ENCODE results near the gene HOXB2.
"Not testable (repeated sequence)": the region's sequence is repeated elsewhere in the genome, so short reads cannot be mapped to it uniquely, and the experiment has no call there.

The HOXB2 gene

DNA sequence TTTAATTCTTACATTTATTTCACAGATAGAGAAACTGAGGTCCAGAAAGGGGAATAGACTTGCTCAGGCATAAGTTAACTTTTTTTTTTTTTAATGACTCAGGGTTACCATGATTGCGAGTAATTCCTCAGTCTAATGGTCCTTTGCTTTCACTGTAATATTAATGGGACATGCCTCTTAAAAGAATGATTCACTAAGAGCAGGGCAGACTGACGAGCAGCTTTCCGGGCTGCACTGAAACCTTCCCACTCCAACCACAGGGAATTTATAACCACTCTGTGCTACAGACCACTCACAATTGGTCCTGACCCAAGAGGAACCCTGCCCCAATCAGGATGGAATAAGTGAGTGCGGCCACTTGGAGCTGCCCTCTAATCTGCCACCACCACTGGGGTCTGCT lies 5.7 kb downstream of the HOXB2 start:
- no peak for DNase-seq

DNA sequence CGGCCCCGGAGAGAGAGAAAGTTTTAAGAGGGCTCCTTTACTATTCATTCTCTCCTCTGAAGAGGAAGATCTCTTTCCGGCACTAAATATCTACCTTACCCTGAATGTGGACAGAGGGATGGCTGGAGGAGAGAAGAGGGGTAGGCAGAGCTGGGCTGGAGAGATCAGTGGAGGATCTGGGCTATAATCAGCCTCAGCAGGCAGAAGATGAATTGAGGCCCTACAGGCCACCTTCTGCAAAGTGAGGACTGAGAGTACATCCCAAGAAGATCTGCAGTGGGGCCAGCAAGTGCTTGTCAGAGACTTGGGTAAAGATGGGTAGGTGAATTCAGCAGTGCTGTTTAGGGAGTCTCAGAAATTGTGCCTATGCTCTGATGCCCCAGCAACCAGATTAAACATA lies 7.6 kb downstream of the HOXB2 start:
- no peak for DNase-seq

DNA sequence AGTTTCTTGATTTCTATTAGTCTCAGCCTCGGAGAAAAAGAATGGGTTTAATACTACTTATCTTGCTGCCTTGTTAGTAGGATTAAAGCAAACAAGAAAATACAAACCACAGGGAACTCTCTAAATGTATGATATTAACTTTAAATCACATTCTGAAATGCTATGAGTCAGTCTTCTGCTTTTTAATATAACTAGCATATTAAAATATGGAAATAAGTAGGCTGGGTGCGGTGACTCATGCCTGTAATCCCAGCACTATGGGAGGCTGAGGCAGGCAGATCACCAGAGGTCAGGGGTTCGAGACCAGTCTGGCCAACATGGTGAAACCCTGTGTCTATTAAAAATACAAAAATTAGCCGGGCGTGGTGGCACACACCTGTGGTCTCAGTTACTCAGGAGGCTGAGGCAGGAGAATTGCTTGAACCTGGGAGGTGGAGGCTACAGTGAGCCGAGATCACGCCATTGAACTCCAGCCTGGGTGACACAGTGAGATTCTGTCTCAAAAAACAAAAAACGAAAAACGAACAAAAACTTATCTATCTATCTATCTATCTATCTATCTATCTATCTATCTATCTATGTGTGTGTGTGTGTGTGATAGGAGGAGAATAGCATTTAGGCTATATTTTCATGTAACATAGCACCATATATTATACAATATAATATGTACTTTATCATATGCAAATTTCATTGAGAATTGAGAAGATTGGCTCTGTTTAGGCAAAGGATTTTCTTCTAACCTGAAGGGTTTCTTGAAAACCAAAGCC lies 8.9 kb downstream of the HOXB2 start:
- not testable (repeated sequence) for DNase-seq

- DNase-seq, result no peak
These were observed 12.6 kb downstream of the HOXB2 start for GRCh38 chr17:48532261-48532660.

- DNase-seq, result no peak
These were observed 14.0 kb downstream of the HOXB2 start, which contains the start of gene HOXB1 for GRCh38 chr17:48530887-48531272. Gene HOXB1, minus strand, starts transcription at chr17:48531011. Its CDS starts 107 bp downstream, at chr17:48530904.

- no peak for DNase-seq
These were observed 14.6 kb downstream of the HOXB2 start for GRCh38 chr17:48530208-48530886.

DNA sequence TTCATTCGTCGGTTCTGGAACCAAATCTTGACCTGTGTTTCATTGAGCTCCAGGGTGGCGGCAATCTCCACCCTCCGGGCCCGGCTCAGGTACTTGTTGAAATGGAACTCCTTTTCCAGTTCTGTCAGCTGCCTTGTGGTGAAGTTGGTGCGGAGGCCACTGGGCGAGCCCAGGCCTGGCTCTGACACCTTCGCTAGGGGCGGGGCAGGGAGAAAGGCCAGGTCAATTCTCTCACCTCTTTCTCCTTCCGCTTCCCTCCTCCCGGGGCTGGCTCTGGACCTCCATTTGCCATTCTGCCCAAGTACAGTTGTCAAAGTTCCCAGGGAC lies 15.3 kb downstream of the HOXB2 start:
- no peak for DNase-seq

DNA sequence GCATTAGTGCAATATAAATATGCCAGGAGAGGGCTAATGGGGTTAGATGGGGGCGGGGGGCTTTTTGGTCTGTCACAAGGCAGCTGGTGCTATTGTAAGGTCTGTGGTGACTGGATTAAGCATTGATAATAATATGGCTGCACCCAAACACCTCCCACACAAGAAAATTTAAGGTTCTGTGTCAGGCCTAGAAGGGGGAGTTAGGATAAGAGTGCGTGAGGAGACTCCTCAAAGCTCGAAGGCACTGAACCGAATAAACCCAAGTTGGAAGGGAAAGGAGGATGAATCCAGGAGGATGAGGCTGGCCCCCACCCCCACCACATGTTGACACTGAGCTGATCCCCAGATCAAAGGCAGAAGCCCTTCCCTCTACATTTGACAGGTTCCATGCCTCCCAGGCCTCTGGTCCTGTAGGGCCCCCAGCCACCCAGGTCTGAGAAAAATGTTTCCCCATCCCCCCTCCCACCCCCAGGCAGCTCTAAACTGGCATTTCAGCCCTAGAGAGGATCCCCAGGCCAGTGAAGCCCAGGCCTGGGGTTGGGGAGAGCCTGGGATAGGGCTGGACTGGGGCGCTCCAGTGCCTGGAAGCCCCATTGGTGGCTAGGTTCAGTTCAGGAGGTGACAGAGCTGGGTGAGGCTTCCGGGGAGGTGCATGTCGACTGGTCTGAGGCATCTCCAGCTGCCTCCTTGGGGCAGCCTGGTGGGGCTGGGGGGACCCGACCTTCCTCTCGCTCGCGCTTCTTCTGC lies 15.8 kb downstream of the HOXB2 start:
- DNase-seq, result no peak

DNA sequence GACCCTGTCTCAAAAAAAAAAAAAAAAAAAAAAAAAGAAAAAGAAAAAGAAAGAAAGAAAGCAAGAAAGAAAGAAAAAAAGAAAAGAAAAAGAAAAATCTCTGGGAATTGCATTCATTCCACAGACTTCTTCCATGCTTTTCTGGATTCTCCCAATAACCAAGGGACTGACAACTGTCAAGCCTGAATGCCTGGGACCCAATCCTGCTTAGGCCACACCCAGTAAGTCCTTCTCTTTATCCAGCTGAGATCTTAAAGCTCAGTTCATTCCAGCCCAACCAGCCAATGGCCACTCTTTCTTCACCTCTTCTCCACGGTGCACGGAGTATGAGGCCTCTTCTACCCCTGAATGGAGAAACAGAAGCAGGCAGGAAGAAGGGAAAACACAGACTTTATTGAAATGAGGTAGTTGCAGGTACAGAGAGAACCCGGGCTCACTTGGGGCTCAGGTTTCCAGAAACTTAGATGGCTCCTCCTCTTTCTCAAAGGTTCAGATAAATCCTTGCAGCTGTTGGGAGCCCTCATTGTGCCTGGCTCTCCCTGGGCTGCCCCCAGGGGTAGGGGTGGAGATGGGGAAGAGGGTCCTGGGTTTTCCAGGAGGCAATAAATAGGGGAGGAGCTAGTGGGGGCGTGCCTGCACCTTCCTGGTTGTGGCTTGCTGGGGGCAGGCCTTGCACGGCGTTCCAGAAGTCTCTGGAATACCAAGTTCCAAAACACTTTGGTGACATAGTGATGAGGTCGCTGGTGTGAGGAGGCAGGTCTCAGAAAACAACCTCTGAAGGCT lies 16.6 kb downstream of the HOXB2 start:
- DNase-seq, result no peak

GRCh38 chr17:48527547-48527932 lies 17.4 kb downstream of the HOXB2 start:
- no peak for DNase-seq

DNA sequence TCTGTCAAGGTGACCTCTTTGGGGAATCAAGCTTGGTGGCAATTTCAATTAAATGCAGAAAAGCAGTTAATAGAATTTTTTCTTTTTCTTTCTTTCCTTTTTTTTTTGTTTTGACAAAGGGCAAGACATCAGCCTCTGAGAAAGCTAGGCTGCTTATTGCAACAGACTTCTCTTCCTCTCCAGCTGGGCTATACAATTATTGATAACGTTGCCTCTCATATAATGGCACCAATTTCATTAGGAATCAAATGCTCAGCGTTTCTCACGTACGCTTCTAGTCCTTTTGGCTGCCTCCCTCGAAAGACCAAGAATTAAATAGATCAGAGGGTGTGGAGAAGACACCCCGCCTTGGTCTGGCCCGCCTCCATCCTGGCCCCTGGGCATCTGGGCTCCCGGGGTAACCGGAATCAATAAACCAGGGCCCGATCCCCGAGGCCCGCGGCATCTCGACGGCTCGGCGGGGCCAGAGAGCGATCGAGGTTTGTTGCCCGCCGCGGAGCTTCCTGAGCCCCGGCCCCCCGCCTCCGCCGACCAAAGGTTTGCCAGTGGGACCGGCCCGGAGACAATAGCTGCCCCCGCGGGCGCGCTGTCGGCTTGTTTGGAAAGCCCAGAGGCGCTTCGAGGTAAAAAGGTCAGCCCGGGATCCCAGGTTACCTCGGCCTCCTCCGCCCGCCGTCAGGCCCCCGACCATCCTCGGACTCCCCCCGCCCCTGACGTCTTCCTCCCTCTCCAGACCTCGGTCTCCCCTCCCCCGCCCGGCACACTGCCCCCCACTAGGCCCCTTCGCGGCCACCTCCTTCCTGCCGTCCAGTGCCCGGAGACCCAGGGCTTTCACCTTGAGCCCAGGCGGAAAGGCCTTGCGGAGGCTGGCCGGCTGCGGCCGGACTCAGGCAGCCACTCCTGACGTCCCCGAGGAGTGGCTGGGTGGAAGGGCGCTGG lies 18.0 kb downstream of the HOXB2 start:
- no peak for DNase-seq

DNA sequence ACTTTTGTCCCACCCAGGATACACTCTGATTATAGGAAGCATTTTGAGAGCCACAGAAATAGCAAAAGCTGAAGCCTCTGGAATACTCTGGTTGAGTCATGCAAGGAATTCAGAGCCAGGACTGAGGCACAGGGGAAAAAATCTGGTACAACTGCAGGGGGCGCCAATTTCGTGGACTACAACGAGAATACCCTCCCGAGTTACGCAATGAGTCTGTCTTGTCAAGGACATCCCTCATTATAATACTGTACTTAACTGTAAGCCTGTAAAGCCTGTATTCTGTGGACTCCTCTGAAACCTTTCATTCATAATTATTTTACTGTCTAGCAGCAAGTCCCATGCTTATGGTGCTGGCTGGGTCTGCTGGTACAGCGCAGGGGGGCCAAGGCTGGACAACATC lies 21.9 kb downstream of the HOXB2 start:
- peak; percentile 36 for DNase-seq

- DNase-seq, result no peak
These were observed 22.8 kb downstream of the HOXB2 start for GRCh38 chr17:48522031-48522653.

DNA sequence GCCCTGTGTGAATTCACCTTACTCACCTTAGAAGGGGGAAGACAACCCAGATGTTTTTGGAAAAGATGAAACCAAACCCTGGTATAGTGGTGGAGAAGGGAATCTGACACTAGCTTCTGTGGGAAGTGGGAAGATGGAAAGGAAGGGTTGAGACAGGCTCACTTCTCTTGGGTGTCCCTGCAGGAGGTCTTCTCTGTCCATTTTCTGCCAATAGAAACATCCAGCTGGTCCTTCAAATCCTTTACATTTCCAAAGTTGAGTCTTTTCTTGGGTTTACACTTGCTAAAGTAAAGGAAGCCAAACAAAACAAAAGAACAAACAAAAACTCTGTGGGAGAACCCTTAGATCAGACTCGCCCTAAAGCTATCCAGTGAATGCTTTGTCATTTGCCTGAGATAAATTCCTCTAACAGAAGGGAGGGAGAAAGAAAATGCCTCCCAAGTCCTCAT lies 24.3 kb downstream of the HOXB2 start:
- DNase-seq, result no peak

- no peak for DNase-seq
These were observed 25.5 kb downstream of the HOXB2 start for GRCh38 chr17:48519427-48519826.

DNA sequence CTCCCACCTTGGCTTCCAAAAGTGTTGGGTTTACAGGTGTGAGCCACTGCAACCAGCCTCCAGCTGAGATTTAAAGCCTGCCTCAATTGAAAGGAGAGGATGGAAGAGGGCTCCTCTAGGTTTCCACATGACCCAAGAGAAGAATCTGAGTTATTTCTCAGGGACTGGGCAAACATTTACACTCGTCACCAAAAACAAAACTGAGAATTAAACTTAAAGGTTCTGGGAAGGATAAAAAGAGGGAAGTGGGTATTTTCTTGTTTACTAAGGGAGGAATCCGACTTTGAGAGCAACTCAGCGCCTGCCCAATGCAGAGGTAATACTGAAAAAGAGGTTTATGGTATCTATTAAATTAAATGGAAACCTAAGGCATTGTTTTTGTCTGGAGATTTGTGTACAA lies 27.4 kb downstream of the HOXB2 start:
- no peak for DNase-seq

- DNase-seq, result no peak
These were observed 28.7 kb downstream of the HOXB2 start for GRCh38 chr17:48515925-48516900.

DNA sequence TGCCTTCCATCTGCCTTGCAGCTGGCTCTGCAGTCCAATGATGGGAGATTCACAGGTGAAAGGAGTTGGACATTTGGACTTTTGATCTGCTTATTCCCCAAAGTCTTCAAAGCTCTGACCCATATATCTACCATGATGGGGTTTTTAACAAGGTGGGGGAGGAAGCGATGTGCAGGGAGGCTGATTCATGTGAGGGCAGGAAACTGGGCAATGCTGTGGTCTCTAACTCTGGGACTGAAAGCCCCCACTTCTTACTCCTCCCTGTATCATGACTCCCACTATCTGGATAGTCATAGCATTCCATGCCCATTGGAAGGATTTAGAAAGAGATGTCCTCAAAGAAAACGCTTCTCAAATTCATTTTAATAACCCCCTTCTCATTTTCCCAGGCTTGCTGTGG lies 30.4 kb downstream of the HOXB2 start:
- no peak for DNase-seq

- peak; percentile 73 for DNase-seq
These were observed 31.0 kb downstream of the HOXB2 start for GRCh38 chr17:48513666-48514455.

Measured in OCI-M1 (cell line).